GM23338 (cell line): ENCODE data around the gene GRWD1.

Experiments
- EZH2 ChIP-seq: fragments of 200-600 bp; sonication (generic); IDR thresholded peaks from one replicate; pipeline ENCODE4 v1.8.0; 2017; ENCODE audit warnings: antibody characterized with exemption, mild to moderate bottlenecking, low read depth; ENCODE audit not compliant: unreplicated experiment
- EZH2phosphoT487 ChIP-seq: fragments of 200-600 bp; sonication (generic); IDR thresholded peaks from one replicate; pipeline ENCODE4 v1.8.1; 2018; ENCODE audit warnings: antibody characterized with exemption; ENCODE audit not compliant: unreplicated experiment
- POLR2AphosphoS5 ChIP-seq: IDR thresholded peaks from 2 replicates; pipeline ENCODE4 v1.6.1; 2016; ENCODE audit warnings: antibody characterized with exemption, low read depth
- TF ChIP-seq, protein P1 (sequence below), 2 experiments: fragments of 200-600 bp in 1 of 2; sonication (generic) in 1 of 2; conservative IDR thresholded peaks; 2 replicates each; pipeline versions ENCODE4 v1.5.1 to v1.6.1; 2016 to 2017; ENCODE audit warnings: antibody characterized with exemption in 2 of 2, low read depth in 2 of 2, mild to moderate bottlenecking in 2 of 2, moderate library complexity in 1 of 2
- TF ChIP-seq, protein P2 (sequence below): IDR thresholded peaks from one replicate; pipeline ENCODE4 v1.6.1; 2018; ENCODE audit warnings: antibody characterized with exemption; ENCODE audit not compliant: unreplicated experiment

DNA sequence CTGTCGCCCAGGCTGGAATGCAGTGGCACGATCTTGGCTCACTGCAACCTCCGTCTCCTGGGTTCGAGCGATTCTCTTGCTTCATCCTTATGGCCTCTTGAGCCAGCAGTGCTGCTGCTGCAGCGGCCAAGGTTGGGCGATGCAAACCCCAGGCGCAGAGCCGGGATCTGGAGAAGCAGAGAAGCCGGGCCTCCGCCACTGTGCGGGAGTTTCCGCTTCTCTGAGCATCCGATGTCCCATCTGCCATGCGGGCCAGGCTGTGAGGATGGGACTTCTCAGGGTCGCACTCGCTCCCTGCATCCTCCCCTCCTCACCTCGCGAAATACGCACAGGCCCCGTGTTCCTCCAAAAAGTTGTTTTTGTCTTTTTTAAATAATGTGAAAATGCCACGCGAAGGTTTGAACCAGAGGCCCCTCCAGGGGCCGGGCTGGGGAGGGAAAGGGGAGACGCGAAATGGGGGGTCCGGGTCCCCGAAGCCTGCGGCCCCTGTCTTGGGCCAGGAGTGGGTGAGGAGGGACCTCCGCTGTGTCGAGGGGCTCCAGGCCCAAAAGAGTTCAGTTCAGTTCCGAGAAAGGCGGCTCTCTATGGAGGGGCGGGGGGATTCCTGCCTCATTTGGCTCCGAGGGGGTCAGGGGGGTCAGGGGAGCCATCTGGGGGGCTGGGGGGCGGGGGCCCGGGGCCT is 39.3 kb downstream of the GRWD1 start:
- TF ChIP-seq, protein P1, sequence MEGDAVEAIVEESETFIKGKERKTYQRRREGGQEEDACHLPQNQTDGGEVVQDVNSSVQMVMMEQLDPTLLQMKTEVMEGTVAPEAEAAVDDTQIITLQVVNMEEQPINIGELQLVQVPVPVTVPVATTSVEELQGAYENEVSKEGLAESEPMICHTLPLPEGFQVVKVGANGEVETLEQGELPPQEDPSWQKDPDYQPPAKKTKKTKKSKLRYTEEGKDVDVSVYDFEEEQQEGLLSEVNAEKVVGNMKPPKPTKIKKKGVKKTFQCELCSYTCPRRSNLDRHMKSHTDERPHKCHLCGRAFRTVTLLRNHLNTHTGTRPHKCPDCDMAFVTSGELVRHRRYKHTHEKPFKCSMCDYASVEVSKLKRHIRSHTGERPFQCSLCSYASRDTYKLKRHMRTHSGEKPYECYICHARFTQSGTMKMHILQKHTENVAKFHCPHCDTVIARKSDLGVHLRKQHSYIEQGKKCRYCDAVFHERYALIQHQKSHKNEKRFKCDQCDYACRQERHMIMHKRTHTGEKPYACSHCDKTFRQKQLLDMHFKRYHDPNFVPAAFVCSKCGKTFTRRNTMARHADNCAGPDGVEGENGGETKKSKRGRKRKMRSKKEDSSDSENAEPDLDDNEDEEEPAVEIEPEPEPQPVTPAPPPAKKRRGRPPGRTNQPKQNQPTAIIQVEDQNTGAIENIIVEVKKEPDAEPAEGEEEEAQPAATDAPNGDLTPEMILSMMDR (conservative IDR thresholded peaks at IDR 0.05; ENCODE audit: low read depth in 2 of 2), result no peak
- no peak for TF ChIP-seq EZH2
- TF ChIP-seq, protein P2, sequence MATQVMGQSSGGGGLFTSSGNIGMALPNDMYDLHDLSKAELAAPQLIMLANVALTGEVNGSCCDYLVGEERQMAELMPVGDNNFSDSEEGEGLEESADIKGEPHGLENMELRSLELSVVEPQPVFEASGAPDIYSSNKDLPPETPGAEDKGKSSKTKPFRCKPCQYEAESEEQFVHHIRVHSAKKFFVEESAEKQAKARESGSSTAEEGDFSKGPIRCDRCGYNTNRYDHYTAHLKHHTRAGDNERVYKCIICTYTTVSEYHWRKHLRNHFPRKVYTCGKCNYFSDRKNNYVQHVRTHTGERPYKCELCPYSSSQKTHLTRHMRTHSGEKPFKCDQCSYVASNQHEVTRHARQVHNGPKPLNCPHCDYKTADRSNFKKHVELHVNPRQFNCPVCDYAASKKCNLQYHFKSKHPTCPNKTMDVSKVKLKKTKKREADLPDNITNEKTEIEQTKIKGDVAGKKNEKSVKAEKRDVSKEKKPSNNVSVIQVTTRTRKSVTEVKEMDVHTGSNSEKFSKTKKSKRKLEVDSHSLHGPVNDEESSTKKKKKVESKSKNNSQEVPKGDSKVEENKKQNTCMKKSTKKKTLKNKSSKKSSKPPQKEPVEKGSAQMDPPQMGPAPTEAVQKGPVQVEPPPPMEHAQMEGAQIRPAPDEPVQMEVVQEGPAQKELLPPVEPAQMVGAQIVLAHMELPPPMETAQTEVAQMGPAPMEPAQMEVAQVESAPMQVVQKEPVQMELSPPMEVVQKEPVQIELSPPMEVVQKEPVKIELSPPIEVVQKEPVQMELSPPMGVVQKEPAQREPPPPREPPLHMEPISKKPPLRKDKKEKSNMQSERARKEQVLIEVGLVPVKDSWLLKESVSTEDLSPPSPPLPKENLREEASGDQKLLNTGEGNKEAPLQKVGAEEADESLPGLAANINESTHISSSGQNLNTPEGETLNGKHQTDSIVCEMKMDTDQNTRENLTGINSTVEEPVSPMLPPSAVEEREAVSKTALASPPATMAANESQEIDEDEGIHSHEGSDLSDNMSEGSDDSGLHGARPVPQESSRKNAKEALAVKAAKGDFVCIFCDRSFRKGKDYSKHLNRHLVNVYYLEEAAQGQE, result no peak
- TF ChIP-seq POLR2AphosphoS5, result no peak
- no peak for TF ChIP-seq EZH2phosphoT487
